Right lobe of liver (tissue), 4 donors: ENCODE measurements around the gene RAX.

Experiments
- POLR2A ChIP-seq: fragments of 450-650 bp; IDR thresholded peaks from one replicate; pipeline ENCODE4 v1.6.1; 2017; ENCODE audit warnings: antibody characterized with exemption, mild to moderate bottlenecking
- TF ChIP-seq, protein P1 (sequence below), 4 donors: fragments of 200-600 bp in 3 of 4; fragments of 450-650 bp in 1 of 4; IDR thresholded peaks; one replicate each; pipeline versions ENCODE4 v1.5.1 to v1.8.0; 2016 to 2022; ENCODE audit warnings: antibody characterized with exemption in 4 of 4, mild to moderate bottlenecking in 2 of 4
- donor health status: DM: no; HTN: no; CAD: no.
- donor health status: DM: no; HTN: no; CAD: no.
- donor health status: DM: no; HTN: yes; CAD: no.

DNA sequence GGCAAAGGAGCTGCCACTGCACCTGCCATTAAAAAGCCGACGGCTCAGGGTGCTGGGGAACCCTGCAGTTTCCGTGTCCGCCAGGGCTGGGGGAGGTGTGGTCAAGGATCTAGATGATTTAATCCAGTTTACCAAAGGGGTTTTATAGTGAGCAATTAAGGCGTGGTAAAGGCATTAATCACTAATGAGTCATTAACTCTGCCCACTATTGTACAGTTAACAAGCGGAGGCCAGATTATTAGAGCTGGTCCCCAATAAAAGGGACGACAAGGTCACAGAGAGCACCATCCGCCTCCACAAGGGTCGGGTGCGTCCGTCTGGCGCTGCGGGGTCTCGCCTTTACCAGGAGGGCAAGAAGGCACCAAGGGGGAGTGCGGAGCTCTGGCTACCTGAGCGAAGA is 9.6 kb downstream of the RAX start:
- TF ChIP-seq, protein P1, sequence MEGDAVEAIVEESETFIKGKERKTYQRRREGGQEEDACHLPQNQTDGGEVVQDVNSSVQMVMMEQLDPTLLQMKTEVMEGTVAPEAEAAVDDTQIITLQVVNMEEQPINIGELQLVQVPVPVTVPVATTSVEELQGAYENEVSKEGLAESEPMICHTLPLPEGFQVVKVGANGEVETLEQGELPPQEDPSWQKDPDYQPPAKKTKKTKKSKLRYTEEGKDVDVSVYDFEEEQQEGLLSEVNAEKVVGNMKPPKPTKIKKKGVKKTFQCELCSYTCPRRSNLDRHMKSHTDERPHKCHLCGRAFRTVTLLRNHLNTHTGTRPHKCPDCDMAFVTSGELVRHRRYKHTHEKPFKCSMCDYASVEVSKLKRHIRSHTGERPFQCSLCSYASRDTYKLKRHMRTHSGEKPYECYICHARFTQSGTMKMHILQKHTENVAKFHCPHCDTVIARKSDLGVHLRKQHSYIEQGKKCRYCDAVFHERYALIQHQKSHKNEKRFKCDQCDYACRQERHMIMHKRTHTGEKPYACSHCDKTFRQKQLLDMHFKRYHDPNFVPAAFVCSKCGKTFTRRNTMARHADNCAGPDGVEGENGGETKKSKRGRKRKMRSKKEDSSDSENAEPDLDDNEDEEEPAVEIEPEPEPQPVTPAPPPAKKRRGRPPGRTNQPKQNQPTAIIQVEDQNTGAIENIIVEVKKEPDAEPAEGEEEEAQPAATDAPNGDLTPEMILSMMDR (IDR thresholded peaks at IDR 0.05) = no peak
- no peak for TF ChIP-seq POLR2A
